Transverse colon (tissue), 4 donors: ENCODE data around the gene TMEM106C. TPM values are rescaled to one million over a fixed set of nuclear protein-coding genes. Genes with fewer than 3 reads are reported as not detected.

Experiments
- DNase-seq: peaks from one replicate; pipeline ENCODE4 v3.0.0-alpha.2; 2019
- H3K27ac ChIP-seq, 4 donors: fragments of 200-600 bp; sonication (generic); 2 replicates each; pipeline ENCODE4 v1.5.1; 2016 to 2018; ENCODE audit warnings: inconsistent platforms in 4 of 4
- H3K27me3 ChIP-seq: fragments of 200-600 bp; sonication (generic); 2 replicates; pipeline ENCODE4 v1.5.1; 2017; ENCODE audit warnings: inconsistent platforms
- H3K36me3 ChIP-seq, 4 donors: fragments of 200-600 bp; sonication (generic); 2 replicates each; pipeline ENCODE4 v1.5.1; 2017 to 2019; ENCODE audit warnings: inconsistent platforms in 4 of 4
- H3K4me1 ChIP-seq, 4 donors: fragments of 200-600 bp; sonication (generic); 2 replicates each; pipeline ENCODE4 v1.5.1; 2017 to 2020; ENCODE audit warnings: inconsistent platforms in 4 of 4
- H3K4me3 ChIP-seq, 4 donors: fragments of 200-600 bp; sonication (generic); 1 replicate in 1 of 4; 2 replicates in 3 of 4; pipeline versions ENCODE4 v1.5.1 to v1.6.1; 2017 to 2019; ENCODE audit warnings: inconsistent platforms in 4 of 4
- H3K9me3 ChIP-seq, 2 donors: fragments of 200-600 bp; sonication (generic); 2 replicates each; pipeline ENCODE4 v1.5.1; 2017 to 2019; ENCODE audit warnings: inconsistent platforms in 2 of 2
- CTCF ChIP-seq, 5 experiments: fragments of 200-600 bp in 3 of 5; fragments of 450-650 bp in 2 of 5; sonication (generic) in 3 of 5; IDR thresholded peaks; 1 replicate in 2 of 5; 2 replicates in 3 of 5; pipeline ENCODE4 v1.5.1; 2016 to 2017; ENCODE audit warnings: antibody characterized with exemption in 5 of 5, inconsistent platforms in 3 of 5, mild to moderate bottlenecking in 2 of 5, moderate library complexity in 1 of 5
- EP300 ChIP-seq: sonication (generic); formaldehyde crosslinking; IDR thresholded peaks from one replicate; pipeline ENCODE4 v1.6.1; 2017; ENCODE audit warnings: antibody characterized with exemption, low read depth
- POLR2A ChIP-seq: fragments of 450-650 bp; IDR thresholded peaks from one replicate; pipeline ENCODE4 v1.6.1; 2016; ENCODE audit warnings: antibody characterized with exemption, mild to moderate bottlenecking, moderate library complexity
- POLR2AphosphoS5 ChIP-seq, 3 donors: sonication (generic); formaldehyde crosslinking; IDR thresholded peaks; one replicate each; pipeline ENCODE4 v1.6.1; 2016; ENCODE audit warnings: antibody characterized with exemption in 3 of 3
- WGBS, 2 donors: methylation state at CpG; one replicate each; pipeline ENCODE4 v1.1.5; 2018; ENCODE audit warnings: low coverage in 1 of 2; 5-methylcytosine and 5-hydroxymethylcytosine counted together
- in situ Hi-C, 4 donors: fragments of 200-750 bp; cut with MboI; loops; one replicate each; pipeline versions ENCODE4 v1.15.0 to v1.15.1; 2017; ENCODE audit warnings: low sequenced_read_pairs in 3 of 4, low pct_ligation_motif_present in 1 of 4, low pct_unique_long_range_greater_than_20kb in 1 of 4
- intact Hi-C: fragments of 100-400 bp; cut with DNase I; formaldehyde crosslinking; loops from one replicate; pipeline ENCODE4 v1.15.1; 2023; ENCODE audit warnings: low total_unique reads
- total RNA-seq, 4 donors: library from RNA; depleted of rRNA; stranded (reverse); fragments of >200 nt; gene quantifications; one replicate each; pipeline ENCODE4 v1.1.0, GENCODE V29; 2016

TMEM106C gene
- total RNA-seq, 4 donors from 2014 or later: 51.9 to 258 (median 113) TPM

- H3K36me3 ChIP-seq: no peaks in the 10 kb centered on the region
- no peak overlapping the region for H3K4me3 ChIP-seq
- 84% methylated on average over 5 of the region's 5 CpGs; no CpG with 5 or more reads in 1 of the 2 donors for WGBS, 2 donors
- in situ Hi-C loops: no loop called here
- no peak overlapping the region for H3K27ac ChIP-seq
- TF ChIP-seq POLR2A: no peak
- no peak for TF ChIP-seq EP300
- no peak for TF ChIP-seq CTCF (IDR thresholded peaks at IDR 0.05)
- no peak for TF ChIP-seq POLR2AphosphoS5 (IDR thresholded peaks at IDR 0.05)
- intact Hi-C loops: no loop called here
- H3K9me3 ChIP-seq: no peaks in the 10 kb centered on the region
- peaks cover 0 to 7% (median 2%) of the 10 kb centered on the region in 4 donors for H3K4me1 ChIP-seq
- H3K27me3 ChIP-seq: peaks cover 3% of the 10 kb centered on the region
- no peak for DNase-seq
Measured at GRCh38 chr12:47983541-47984115, 20.2 kb downstream of the TMEM106C start.

- TF ChIP-seq CTCF (IDR thresholded peaks at IDR 0.05) (no peak), POLR2AphosphoS5 (IDR thresholded peaks at IDR 0.05) (no peak), EP300 (no peak), POLR2A (no peak)
- no peak overlapping the region for H3K4me3 ChIP-seq
- no peak overlapping the region for H3K27ac ChIP-seq
- DNase-seq: no peak
- WGBS, 2 donors: 83 to 94% methylated on average over 2 to 8 of the region's 8 CpGs
- no peaks in the 10 kb centered on the region for H3K36me3 ChIP-seq
- peaks cover 3% of the 10 kb centered on the region for H3K27me3 ChIP-seq
- in situ Hi-C loops (no loop called here), intact Hi-C loops (no loop called here)
- peaks cover 0 to 7% (median 2%) of the 10 kb centered on the region in 4 donors for H3K4me1 ChIP-seq
- no peaks in the 10 kb centered on the region for H3K9me3 ChIP-seq
Measured at GRCh38 chr12:47984331-47984801, 21.0 kb downstream of the TMEM106C start.

- TF ChIP-seq EP300: no peak
- no peak for TF ChIP-seq POLR2A
- no peak for TF ChIP-seq CTCF (IDR thresholded peaks at IDR 0.05)
- TF ChIP-seq POLR2AphosphoS5 (IDR thresholded peaks at IDR 0.05): no peak
- Histone ChIP-seq H3K4me1 (peaks cover 0 to 10% (median 2%) of the 10 kb centered on the region in 4 donors), H3K4me3 (no peak overlapping the region), H3K27me3 (peaks cover 3% of the 10 kb centered on the region), H3K27ac (no peak overlapping the region), H3K36me3 (no peaks in the 10 kb centered on the region), H3K9me3 (no peaks in the 10 kb centered on the region)
- in situ Hi-C loops (no loop called here), intact Hi-C loops (no loop called here)
- DNase-seq: no peak
- WGBS, 2 donors: 85 to 88% methylated on average over 3 to 9 of the region's 16 CpGs
Measured at GRCh38 chr12:47985596-47986290, 22.3 kb downstream of the TMEM106C start.

- intact Hi-C loops: no loop called here
- Histone ChIP-seq H3K9me3 (no peaks in the 10 kb centered on the region), H3K4me3 (no peak overlapping the region), H3K27me3 (peaks cover 3% of the 10 kb centered on the region), H3K36me3 (no peaks in the 10 kb centered on the region), H3K27ac (no peak overlapping the region), H3K4me1 (peaks cover 0 to 9% (median 2%) of the 10 kb centered on the region in 4 donors)
- in situ Hi-C loops: no loop called here
- DNase-seq: no peak
- no peak for TF ChIP-seq POLR2A
- no peak for TF ChIP-seq POLR2AphosphoS5 (IDR thresholded peaks at IDR 0.05)
- TF ChIP-seq CTCF (IDR thresholded peaks at IDR 0.05): no peak
- TF ChIP-seq EP300: no peak
- 77% methylated on average over 7 of the region's 8 CpGs; no CpG with 5 or more reads in 1 of the 2 donors for WGBS, 2 donors
Measured at GRCh38 chr12:47986291-47986660, 22.9 kb downstream of the TMEM106C start.
